GM18508 (cell line): ENCODE results near the gene GLTP.
"Not testable (repeated sequence)": the region's sequence is repeated elsewhere in the genome, so short reads cannot be mapped to it uniquely, and the experiment has no call there.

ENCODE experiments used
- ATAC-seq: cut with Tn5 transposase; IDR thresholded peaks from one replicate; pipeline ENCODE4 v1.9.1; 2021; ENCODE audit warnings: moderate number of reproducible peaks; ENCODE audit not compliant: insufficient read depth, unreplicated experiment

GLTP gene

GRCh38 chr12:109880043-109880931 lies at the start of gene GLTP:
TSS of gene GLTP (minus strand) at chr12:109880541. CDS start at chr12:109880374, 167 bp downstream.
- ATAC-seq, result peak; percentile 70

- ATAC-seq, result not testable (repeated sequence)
Observed at GRCh38 chr12:109929326-109929725, 49.0 kb upstream of the GLTP start.

- no peak for ATAC-seq
Observed at GRCh38 chr12:109928058-109928656, 47.8 kb upstream of the GLTP start.

GRCh38 chr12:109927622-109928021 lies 47.3 kb upstream of the GLTP start:
- ATAC-seq, result no peak

- no peak for ATAC-seq
Observed at GRCh38 chr12:109926488-109927210, 46.3 kb upstream of the GLTP start.

- no peak for ATAC-seq
Observed at GRCh38 chr12:109926016-109926415, 45.7 kb upstream of the GLTP start.

GRCh38 chr12:109925185-109925840 lies 45.0 kb upstream of the GLTP start:
- no peak for ATAC-seq

- no peak for ATAC-seq
Observed at GRCh38 chr12:109923481-109924245, 43.3 kb upstream of the GLTP start.

- no peak for ATAC-seq
Observed at GRCh38 chr12:109923038-109923437, 42.7 kb upstream of the GLTP start.

- no peak for ATAC-seq
Observed at GRCh38 chr12:109921982-109922381, 41.6 kb upstream of the GLTP start.

GRCh38 chr12:109920261-109920780 lies 40.0 kb upstream of the GLTP start:
- ATAC-seq, result no peak

GRCh38 chr12:109919456-109919855 lies 39.1 kb upstream of the GLTP start:
- no peak for ATAC-seq

GRCh38 chr12:109916045-109916444 lies 35.7 kb upstream of the GLTP start:
- ATAC-seq, result no peak

- no peak for ATAC-seq
Observed at GRCh38 chr12:109915171-109916040, 35.1 kb upstream of the GLTP start.

- no peak for ATAC-seq
Observed at GRCh38 chr12:109914461-109914860, 34.1 kb upstream of the GLTP start.

GRCh38 chr12:109912855-109913321 lies 32.5 kb upstream of the GLTP start:
- no peak for ATAC-seq

- ATAC-seq, result no peak
Observed at GRCh38 chr12:109910969-109911348, 30.6 kb upstream of the GLTP start.

- no peak for ATAC-seq
Observed at GRCh38 chr12:109910254-109910968, 30.1 kb upstream of the GLTP start.
